WTC11 (cell line): ENCODE results near the gene DNAJB2. TPM values are rescaled to one million over a fixed set of nuclear protein-coding genes. Genes with fewer than 3 reads are reported as not detected.

Experiments used
- ATAC-seq: fragments of 200-7000 bp; cut with Tn5 transposase; 2 replicates; pipeline ENCODE4 v1.10.0; 2021; ENCODE audit warnings: mild to moderate bottlenecking, moderate library complexity
- CTCF ChIA-PET: fragments of 300-600 bp; sonication (Branson Sonifier 250); formaldehyde crosslinking; loops from one replicate; lab custom pipeline; 2021; ENCODE audit warnings: antibody characterized with exemption; lab: Charles Lee
- POLR2A ChIA-PET: fragments of 350-600 bp; sonication (Branson Sonifier 250); formaldehyde crosslinking; loops from one replicate; lab custom pipeline; 2021; ENCODE audit warnings: antibody characterized with exemption; lab: Charles Lee
- DNase-seq: peaks from one replicate; pipeline ENCODE4 v3.0.0; 2021; ENCODE audit warnings: low spot score
- H3K27ac Mint-ChIP-seq: 2 replicates; pipeline ENCODE4 v1.8.0; 2021; ENCODE audit warnings: mixed read lengths
- H3K27me3 Mint-ChIP-seq: 2 replicates; pipeline ENCODE4 v1.8.0; 2021; ENCODE audit warnings: low read depth, mild to moderate bottlenecking, moderate library complexity, mixed read lengths
- H3K36me3 Mint-ChIP-seq: 2 replicates; pipeline ENCODE4 v1.8.0; 2021; ENCODE audit warnings: mixed read lengths
- H3K4me1 Mint-ChIP-seq: 2 replicates; pipeline ENCODE4 v1.8.0; 2022; ENCODE audit warnings: mixed read lengths
- H3K4me3 Mint-ChIP-seq: 2 replicates; pipeline ENCODE4 v1.8.0; 2021; ENCODE audit warnings: mild to moderate bottlenecking, moderate library complexity, mixed read lengths
- H3K9me3 Mint-ChIP-seq: 2 replicates; pipeline ENCODE4 v1.8.0; 2021; ENCODE audit warnings: mixed read lengths
- ATF1 ChIP-seq: sonication (generic); formaldehyde crosslinking; IDR thresholded peaks from 2 replicates; pipeline ENCODE4 v1.8.1; 2023; ENCODE audit warnings: mild to moderate bottlenecking, moderate library complexity, missing genetic modification reagents
- CREM ChIP-seq: sonication (generic); formaldehyde crosslinking; IDR thresholded peaks from 2 replicates; pipeline ENCODE4 v1.8.1; 2022; ENCODE audit warnings: mild to moderate bottlenecking, missing genetic modification reagents, moderate library complexity
- NFATC4 ChIP-seq: fragments of 250-450 bp; sonication (Bioruptor Pico); IDR thresholded peaks from 2 replicates; pipeline ENCODE4 v1.9.0; 2021; ENCODE audit warnings: mild to moderate bottlenecking
- PRRX2 ChIP-seq: fragments of 250-450 bp; sonication (Bioruptor Pico); IDR thresholded peaks from 2 replicates; pipeline ENCODE4 v1.8.0; 2021; ENCODE audit warnings: mild to moderate bottlenecking
- RORB ChIP-seq: fragments of 250-450 bp; sonication (Bioruptor Pico); IDR thresholded peaks from 2 replicates; pipeline ENCODE4 v1.9.0; 2021; ENCODE audit warnings: mild to moderate bottlenecking
- ZNF121 ChIP-seq: sonication (generic); formaldehyde crosslinking; IDR thresholded peaks from 2 replicates; pipeline ENCODE4 v1.8.0; 2023; ENCODE audit warnings: missing genetic modification reagents
- ZNF219 ChIP-seq: sonication (generic); formaldehyde crosslinking; IDR thresholded peaks from 2 replicates; pipeline ENCODE4 v1.8.0; 2023; ENCODE audit warnings: missing genetic modification reagents, mild to moderate bottlenecking, borderline replicate concordance
- ZNF232 ChIP-seq: sonication (generic); formaldehyde crosslinking; IDR thresholded peaks from 2 replicates; pipeline ENCODE4 v1.8.0; 2022; ENCODE audit warnings: mild to moderate bottlenecking, missing genetic modification reagents
- total RNA-seq: library from RNA; stranded (reverse); gene quantifications from 3 replicates; pipeline ENCODE4 v1.2.3, GENCODE V29; 2021
- TF ChIP-seq, protein P1 (sequence below): sonication (generic); formaldehyde crosslinking; IDR thresholded peaks from 2 replicates; pipeline ENCODE4 v1.8.0; 2022; ENCODE audit warnings: mild to moderate bottlenecking, missing genetic modification reagents
- TF ChIP-seq, protein P2 (sequence below): sonication (generic); formaldehyde crosslinking; IDR thresholded peaks from 2 replicates; pipeline ENCODE4 v1.8.1; 2023; ENCODE audit warnings: mild to moderate bottlenecking, missing genetic modification reagents
- TF ChIP-seq, protein P3 (sequence below): sonication (generic); formaldehyde crosslinking; IDR thresholded peaks from 2 replicates; pipeline ENCODE4 v1.8.0; 2023; ENCODE audit warnings: missing genetic modification reagents, mild to moderate bottlenecking, borderline replicate concordance
- TF ChIP-seq, protein P4 (sequence below): fragments of 250-450 bp; sonication (Bioruptor Pico); IDR thresholded peaks from 2 replicates; pipeline ENCODE4 v2.1.2; 2022; ENCODE audit warnings: mild to moderate bottlenecking, moderate library complexity
- TF ChIP-seq, protein P5 (sequence below): sonication (generic); formaldehyde crosslinking; IDR thresholded peaks from 2 replicates; pipeline ENCODE4 v1.8.1; 2022; ENCODE audit warnings: mild to moderate bottlenecking, moderate library complexity, missing genetic modification reagents
- TF ChIP-seq, protein P6 (sequence below): fragments of 200-600 bp; IDR thresholded peaks from 2 replicates; pipeline ENCODE4 v1.8.0; 2022; ENCODE audit warnings: antibody characterized with exemption
- TF ChIP-seq, protein P7 (sequence below): sonication (generic); formaldehyde crosslinking; IDR thresholded peaks from 2 replicates; pipeline ENCODE4 v1.8.0; 2022; ENCODE audit warnings: missing genetic modification reagents

DNAJB2 gene
- total RNA-seq, 1 experiment from 2014 or later: 36.1 TPM

DNA sequence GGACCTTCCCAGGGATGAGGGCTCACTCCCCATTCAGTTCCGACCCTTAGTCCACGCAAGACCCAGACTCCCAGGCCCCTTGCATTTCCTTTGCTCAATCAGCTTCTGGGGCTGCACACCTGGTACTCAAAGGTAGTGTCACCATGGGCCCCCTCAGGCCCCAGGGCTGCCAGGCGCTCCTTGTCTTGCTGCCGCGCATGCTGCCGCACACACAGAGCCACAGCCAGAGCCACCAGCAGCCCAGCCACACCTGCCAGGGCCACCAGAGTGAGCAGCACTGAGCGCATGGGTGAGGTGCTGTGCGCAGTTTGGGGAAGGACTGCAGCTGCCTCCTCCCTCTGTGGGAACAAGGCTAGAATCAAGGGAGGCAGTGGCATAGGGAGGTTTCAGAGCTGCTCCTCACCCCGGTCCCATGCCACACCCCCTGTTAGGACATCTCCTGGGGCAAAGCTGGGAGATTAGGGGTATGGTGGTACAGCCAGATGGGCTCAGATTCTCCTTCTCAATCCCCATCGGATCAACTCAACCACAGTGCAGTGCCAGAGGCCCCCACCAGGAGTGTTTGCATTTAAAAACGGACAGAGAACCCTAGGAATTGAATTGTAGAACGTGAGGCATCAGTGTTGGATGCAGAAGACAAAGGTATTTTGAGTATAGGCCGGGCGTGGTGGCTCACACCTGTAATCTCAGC is 18.7 kb downstream of the DNAJB2 start:
- Mint-ChIP-seq H3K36me3 (no peaks in the 10 kb centered on the region), H3K4me1 (peaks cover 27% of the 10 kb centered on the region), H3K27me3 (peaks cover 76% of the 10 kb centered on the region), H3K27ac (no peak overlapping the region), H3K4me3 (no peak overlapping the region), H3K9me3 (peaks cover 5% of the 10 kb centered on the region; the same call in 1 of the 2 replicates)
- DNase-seq (no peak), ATAC-seq (no peak)
- TF ChIP-seq, protein P1, sequence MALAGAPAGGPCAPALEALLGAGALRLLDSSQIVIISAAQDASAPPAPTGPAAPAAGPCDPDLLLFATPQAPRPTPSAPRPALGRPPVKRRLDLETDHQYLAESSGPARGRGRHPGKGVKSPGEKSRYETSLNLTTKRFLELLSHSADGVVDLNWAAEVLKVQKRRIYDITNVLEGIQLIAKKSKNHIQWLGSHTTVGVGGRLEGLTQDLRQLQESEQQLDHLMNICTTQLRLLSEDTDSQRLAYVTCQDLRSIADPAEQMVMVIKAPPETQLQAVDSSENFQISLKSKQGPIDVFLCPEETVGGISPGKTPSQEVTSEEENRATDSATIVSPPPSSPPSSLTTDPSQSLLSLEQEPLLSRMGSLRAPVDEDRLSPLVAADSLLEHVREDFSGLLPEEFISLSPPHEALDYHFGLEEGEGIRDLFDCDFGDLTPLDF (CRISPR knock-in tag): no peak
- TF ChIP-seq ZNF219 (CRISPR knock-in tag) (no peak), RORB (CRISPR knock-in tag) (no peak), ATF1 (no peak)
- TF ChIP-seq, protein P2, sequence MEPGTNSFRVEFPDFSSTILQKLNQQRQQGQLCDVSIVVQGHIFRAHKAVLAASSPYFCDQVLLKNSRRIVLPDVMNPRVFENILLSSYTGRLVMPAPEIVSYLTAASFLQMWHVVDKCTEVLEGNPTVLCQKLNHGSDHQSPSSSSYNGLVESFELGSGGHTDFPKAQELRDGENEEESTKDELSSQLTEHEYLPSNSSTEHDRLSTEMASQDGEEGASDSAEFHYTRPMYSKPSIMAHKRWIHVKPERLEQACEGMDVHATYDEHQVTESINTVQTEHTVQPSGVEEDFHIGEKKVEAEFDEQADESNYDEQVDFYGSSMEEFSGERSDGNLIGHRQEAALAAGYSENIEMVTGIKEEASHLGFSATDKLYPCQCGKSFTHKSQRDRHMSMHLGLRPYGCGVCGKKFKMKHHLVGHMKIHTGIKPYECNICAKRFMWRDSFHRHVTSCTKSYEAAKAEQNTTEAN (CRISPR knock-in tag): no peak
- TF ChIP-seq, protein P3, sequence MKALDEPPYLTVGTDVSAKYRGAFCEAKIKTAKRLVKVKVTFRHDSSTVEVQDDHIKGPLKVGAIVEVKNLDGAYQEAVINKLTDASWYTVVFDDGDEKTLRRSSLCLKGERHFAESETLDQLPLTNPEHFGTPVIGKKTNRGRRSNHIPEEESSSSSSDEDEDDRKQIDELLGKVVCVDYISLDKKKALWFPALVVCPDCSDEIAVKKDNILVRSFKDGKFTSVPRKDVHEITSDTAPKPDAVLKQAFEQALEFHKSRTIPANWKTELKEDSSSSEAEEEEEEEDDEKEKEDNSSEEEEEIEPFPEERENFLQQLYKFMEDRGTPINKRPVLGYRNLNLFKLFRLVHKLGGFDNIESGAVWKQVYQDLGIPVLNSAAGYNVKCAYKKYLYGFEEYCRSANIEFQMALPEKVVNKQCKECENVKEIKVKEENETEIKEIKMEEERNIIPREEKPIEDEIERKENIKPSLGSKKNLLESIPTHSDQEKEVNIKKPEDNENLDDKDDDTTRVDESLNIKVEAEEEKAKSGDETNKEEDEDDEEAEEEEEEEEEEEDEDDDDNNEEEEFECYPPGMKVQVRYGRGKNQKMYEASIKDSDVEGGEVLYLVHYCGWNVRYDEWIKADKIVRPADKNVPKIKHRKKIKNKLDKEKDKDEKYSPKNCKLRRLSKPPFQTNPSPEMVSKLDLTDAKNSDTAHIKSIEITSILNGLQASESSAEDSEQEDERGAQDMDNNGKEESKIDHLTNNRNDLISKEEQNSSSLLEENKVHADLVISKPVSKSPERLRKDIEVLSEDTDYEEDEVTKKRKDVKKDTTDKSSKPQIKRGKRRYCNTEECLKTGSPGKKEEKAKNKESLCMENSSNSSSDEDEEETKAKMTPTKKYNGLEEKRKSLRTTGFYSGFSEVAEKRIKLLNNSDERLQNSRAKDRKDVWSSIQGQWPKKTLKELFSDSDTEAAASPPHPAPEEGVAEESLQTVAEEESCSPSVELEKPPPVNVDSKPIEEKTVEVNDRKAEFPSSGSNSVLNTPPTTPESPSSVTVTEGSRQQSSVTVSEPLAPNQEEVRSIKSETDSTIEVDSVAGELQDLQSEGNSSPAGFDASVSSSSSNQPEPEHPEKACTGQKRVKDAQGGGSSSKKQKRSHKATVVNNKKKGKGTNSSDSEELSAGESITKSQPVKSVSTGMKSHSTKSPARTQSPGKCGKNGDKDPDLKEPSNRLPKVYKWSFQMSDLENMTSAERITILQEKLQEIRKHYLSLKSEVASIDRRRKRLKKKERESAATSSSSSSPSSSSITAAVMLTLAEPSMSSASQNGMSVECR (CRISPR knock-in tag): no peak
- TF ChIP-seq, protein P4, sequence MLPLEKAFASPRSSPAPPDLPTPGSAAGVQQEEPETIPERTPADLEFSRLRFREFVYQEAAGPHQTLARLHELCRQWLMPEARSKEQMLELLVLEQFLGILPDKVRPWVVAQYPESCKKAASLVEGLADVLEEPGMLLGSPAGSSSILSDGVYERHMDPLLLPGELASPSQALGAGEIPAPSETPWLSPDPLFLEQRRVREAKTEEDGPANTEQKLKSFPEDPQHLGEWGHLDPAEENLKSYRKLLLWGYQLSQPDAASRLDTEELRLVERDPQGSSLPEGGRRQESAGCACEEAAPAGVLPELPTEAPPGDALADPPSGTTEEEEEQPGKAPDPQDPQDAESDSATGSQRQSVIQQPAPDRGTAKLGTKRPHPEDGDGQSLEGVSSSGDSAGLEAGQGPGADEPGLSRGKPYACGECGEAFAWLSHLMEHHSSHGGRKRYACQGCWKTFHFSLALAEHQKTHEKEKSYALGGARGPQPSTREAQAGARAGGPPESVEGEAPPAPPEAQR (CRISPR knock-in tag): no peak
- TF ChIP-seq, protein P5, sequence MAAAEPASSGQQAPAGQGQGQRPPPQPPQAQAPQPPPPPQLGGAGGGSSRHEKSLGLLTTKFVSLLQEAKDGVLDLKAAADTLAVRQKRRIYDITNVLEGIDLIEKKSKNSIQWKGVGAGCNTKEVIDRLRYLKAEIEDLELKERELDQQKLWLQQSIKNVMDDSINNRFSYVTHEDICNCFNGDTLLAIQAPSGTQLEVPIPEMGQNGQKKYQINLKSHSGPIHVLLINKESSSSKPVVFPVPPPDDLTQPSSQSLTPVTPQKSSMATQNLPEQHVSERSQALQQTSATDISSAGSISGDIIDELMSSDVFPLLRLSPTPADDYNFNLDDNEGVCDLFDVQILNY (CRISPR knock-in tag): no peak
- POLR2A ChIA-PET: no interaction called here
- CTCF ChIA-PET: interaction anchor here (0.6 to 3.5 kb wide), 9 partner anchors 11 to 138 kb away, joined by 3 to 19 read pairs (median 5); partner anchors contain the start of genes GLB1L, PTPRN and STK16

DNA sequence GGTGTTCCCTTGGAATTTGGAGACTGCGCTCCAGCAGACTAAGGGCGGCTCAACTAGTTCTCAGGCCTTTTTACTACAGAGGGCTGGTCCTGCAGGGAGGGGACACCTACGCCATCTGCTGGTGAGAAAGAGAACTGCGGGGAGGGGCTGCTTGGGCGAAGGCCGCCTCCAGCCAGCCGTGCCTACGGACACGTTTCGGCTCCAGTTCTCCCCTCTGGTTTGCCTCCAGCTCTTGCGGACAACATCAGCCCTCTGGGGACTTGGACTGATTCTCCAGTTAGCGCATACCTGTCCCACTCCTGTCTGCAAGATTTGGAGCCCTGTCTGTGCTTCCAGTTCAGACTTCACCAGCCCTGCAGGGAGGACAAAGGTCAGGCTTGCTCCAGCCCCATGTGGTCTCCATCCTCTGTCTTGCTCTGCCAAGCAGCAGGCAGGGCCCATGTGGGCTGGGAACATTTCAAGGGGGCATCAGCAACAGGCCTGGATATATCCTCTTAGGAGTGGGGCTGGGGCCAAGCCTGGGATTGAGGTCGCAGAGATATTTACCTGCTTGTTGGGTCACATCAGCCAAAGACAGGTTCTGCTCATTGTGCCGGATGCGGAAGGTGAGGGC is 19.7 kb downstream of the DNAJB2 start:
- TF ChIP-seq, protein P6, sequence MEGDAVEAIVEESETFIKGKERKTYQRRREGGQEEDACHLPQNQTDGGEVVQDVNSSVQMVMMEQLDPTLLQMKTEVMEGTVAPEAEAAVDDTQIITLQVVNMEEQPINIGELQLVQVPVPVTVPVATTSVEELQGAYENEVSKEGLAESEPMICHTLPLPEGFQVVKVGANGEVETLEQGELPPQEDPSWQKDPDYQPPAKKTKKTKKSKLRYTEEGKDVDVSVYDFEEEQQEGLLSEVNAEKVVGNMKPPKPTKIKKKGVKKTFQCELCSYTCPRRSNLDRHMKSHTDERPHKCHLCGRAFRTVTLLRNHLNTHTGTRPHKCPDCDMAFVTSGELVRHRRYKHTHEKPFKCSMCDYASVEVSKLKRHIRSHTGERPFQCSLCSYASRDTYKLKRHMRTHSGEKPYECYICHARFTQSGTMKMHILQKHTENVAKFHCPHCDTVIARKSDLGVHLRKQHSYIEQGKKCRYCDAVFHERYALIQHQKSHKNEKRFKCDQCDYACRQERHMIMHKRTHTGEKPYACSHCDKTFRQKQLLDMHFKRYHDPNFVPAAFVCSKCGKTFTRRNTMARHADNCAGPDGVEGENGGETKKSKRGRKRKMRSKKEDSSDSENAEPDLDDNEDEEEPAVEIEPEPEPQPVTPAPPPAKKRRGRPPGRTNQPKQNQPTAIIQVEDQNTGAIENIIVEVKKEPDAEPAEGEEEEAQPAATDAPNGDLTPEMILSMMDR: peak; percentile 99
- TF ChIP-seq ZNF232: no peak
- TF ChIP-seq, protein P7, sequence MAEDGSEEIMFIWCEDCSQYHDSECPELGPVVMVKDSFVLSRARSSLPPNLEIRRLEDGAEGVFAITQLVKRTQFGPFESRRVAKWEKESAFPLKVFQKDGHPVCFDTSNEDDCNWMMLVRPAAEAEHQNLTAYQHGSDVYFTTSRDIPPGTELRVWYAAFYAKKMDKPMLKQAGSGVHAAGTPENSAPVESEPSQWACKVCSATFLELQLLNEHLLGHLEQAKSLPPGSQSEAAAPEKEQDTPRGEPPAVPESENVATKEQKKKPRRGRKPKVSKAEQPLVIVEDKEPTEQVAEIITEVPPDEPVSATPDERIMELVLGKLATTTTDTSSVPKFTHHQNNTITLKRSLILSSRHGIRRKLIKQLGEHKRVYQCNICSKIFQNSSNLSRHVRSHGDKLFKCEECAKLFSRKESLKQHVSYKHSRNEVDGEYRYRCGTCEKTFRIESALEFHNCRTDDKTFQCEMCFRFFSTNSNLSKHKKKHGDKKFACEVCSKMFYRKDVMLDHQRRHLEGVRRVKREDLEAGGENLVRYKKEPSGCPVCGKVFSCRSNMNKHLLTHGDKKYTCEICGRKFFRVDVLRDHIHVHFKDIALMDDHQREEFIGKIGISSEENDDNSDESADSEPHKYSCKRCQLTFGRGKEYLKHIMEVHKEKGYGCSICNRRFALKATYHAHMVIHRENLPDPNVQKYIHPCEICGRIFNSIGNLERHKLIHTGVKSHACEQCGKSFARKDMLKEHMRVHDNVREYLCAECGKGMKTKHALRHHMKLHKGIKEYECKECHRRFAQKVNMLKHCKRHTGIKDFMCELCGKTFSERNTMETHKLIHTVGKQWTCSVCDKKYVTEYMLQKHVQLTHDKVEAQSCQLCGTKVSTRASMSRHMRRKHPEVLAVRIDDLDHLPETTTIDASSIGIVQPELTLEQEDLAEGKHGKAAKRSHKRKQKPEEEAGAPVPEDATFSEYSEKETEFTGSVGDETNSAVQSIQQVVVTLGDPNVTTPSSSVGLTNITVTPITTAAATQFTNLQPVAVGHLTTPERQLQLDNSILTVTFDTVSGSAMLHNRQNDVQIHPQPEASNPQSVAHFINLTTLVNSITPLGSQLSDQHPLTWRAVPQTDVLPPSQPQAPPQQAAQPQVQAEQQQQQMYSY (CRISPR knock-in tag): peak; percentile 89
- no peak for TF ChIP-seq NFATC4 (CRISPR knock-in tag)
- TF ChIP-seq PRRX2: no peak
- 0 out of 2 replicates have a peak, but pooled peaks have one; percentile 35 for TF ChIP-seq CREM (CRISPR knock-in tag)
- TF ChIP-seq ZNF121 (CRISPR knock-in tag): no peak
- Mint-ChIP-seq H3K4me1 (peaks cover 24% of the 10 kb centered on the region), H3K4me3 (peak overlapping the region; percentile 51), H3K27ac (no peak overlapping the region), H3K36me3 (no peaks in the 10 kb centered on the region), H3K9me3 (peaks cover 5% of the 10 kb centered on the region; the same call in 1 of the 2 replicates), H3K27me3 (peaks cover 75% of the 10 kb centered on the region)
- POLR2A ChIA-PET: no interaction called here
- peak; percentile 94 for DNase-seq
- peak; percentile 55 for ATAC-seq
- CTCF ChIA-PET: interaction anchor here (0.6 to 3.5 kb wide), 27 partner anchors 10 to 269 kb away, joined by 3 to 21 read pairs (median 4); partner anchors contain the start of genes ANKZF1, ATG9A, CNPPD1 and DNAJB2
